ENCODE data around the gene ATP10A. TPM values are rescaled to one million over a fixed set of nuclear protein-coding genes. Genes with fewer than 3 reads are reported as not detected.

Gene ATP10A
- total RNA-seq, 8 experiments from 2014 or later: 0.09 to 4.6 (median 0.97) TPM

GRCh38 chr15:25728816-25729215, 134.3 kb downstream of the ATP10A start:
- H3K27ac ChIP-seq: no peak overlapping the region
- H3K4me3 ChIP-seq: no peak overlapping the region
- in situ Hi-C loops (cut with MboI; ENCODE audit: low pct_unique_long_range_greater_than_20kb in 2 of 9, low sequenced_read_pairs in 9 of 9, unreplicated experiment in 9 of 9): no loop called here
- 80 to 100% (median 86%) methylated on average over 1 to 8 of the region's 15 CpGs; no CpG with 5 or more reads in 5 of the 10 experiments for WGBS, 10 experiments
- no peak for ATAC-seq (replicated peaks in 6 of 8)
- H3K4me1 ChIP-seq (replicated peaks in 1 of 2): no peaks in the 10 kb centered on the region

GRCh38 chr15:25727867-25728600, 135.1 kb downstream of the ATP10A start:
- 81 to 100% (median 88%) methylated on average over 1 to 16 of the region's 18 CpGs; no CpG with 5 or more reads in 1 of the 10 experiments for WGBS, 10 experiments
- H3K4me1 ChIP-seq (replicated peaks in 1 of 2): no peaks in the 10 kb centered on the region
- H3K4me3 ChIP-seq: no peak overlapping the region
- ATAC-seq (replicated peaks in 6 of 8): no peak
- no peak overlapping the region for H3K27ac ChIP-seq
- in situ Hi-C loops (cut with MboI; ENCODE audit: low pct_unique_long_range_greater_than_20kb in 2 of 9, low sequenced_read_pairs in 9 of 9, unreplicated experiment in 9 of 9): no loop called here

- no peak for ATAC-seq (replicated peaks in 6 of 8)
- Histone ChIP-seq H3K4me1 (replicated peaks in 1 of 2) (no peaks in the 10 kb centered on the region), H3K27ac (no peak overlapping the region), H3K4me3 (no peak overlapping the region)
- WGBS, 10 experiments: 62 to 100% (median 93%) methylated on average over 1 to 9 of the region's 15 CpGs; no CpG with 5 or more reads in 1 of the 10 experiments
- in situ Hi-C loops (cut with MboI; ENCODE audit: low pct_unique_long_range_greater_than_20kb in 2 of 9, low sequenced_read_pairs in 9 of 9, unreplicated experiment in 9 of 9): no loop called here
Observed at GRCh38 chr15:25727116-25727515, 136.0 kb downstream of the ATP10A start.

GRCh38 chr15:25725758-25726157, 137.4 kb downstream of the ATP10A start:
- no peak overlapping the region for H3K27ac ChIP-seq
- 86 to 100% (median 91%) methylated on average over 1 to 12 of the region's 14 CpGs; no CpG with 5 or more reads in 2 of the 10 experiments for WGBS, 10 experiments
- no peaks in the 10 kb centered on the region for H3K4me1 ChIP-seq (replicated peaks in 1 of 2)
- no peak overlapping the region for H3K4me3 ChIP-seq
- ATAC-seq (replicated peaks in 6 of 8): no peak
- in situ Hi-C loops (cut with MboI; ENCODE audit: low pct_unique_long_range_greater_than_20kb in 2 of 9, low sequenced_read_pairs in 9 of 9, unreplicated experiment in 9 of 9): no loop called here

GRCh38 chr15:25724899-25725298, 138.2 kb downstream of the ATP10A start:
- no peak for ATAC-seq (replicated peaks in 6 of 8)
- H3K4me1 ChIP-seq (replicated peaks in 1 of 2): no peaks in the 10 kb centered on the region
- no peak overlapping the region for H3K4me3 ChIP-seq
- WGBS, 10 experiments: 82 to 100% (median 89%) methylated on average over 1 to 5 of the region's 7 CpGs; no CpG with 5 or more reads in 4 of the 10 experiments
- no peak overlapping the region for H3K27ac ChIP-seq
- in situ Hi-C loops (cut with MboI; ENCODE audit: low pct_unique_long_range_greater_than_20kb in 2 of 9, low sequenced_read_pairs in 9 of 9, unreplicated experiment in 9 of 9): loop anchor here in 2 of 9 experiments (25.0 kb wide), 2 partner anchors 212 to 537 kb away; no protein-coding TSS in a partner anchor

GRCh38 chr15:25721605-25721955, 141.5 kb downstream of the ATP10A start:
- Histone ChIP-seq H3K4me3 (no peak overlapping the region), H3K27ac (no peak overlapping the region), H3K4me1 (replicated peaks in 1 of 2) (peaks cover 7 to 12% of the 10 kb centered on the region in 2 donors)
- WGBS, 10 experiments: 64 to 100% (median 87%) methylated on average over 2 to 7 of the region's 8 CpGs; no CpG with 5 or more reads in 1 of the 10 experiments
- in situ Hi-C loops (cut with MboI; ENCODE audit: low pct_unique_long_range_greater_than_20kb in 2 of 9, low sequenced_read_pairs in 9 of 9, unreplicated experiment in 9 of 9): loop anchor here in 2 of 9 experiments (25.0 kb wide), 2 partner anchors 216 to 541 kb away; no protein-coding TSS in a partner anchor
- ATAC-seq (replicated peaks in 6 of 8): no peak

GRCh38 chr15:25719101-25719985, 143.8 kb downstream of the ATP10A start:
- no peak for ATAC-seq (replicated peaks in 6 of 8)
- Histone ChIP-seq H3K4me3 (no peak overlapping the region), H3K27ac (no peak overlapping the region), H3K4me1 (replicated peaks in 1 of 2) (peaks cover 7 to 15% of the 10 kb centered on the region in 2 donors)
- 60 to 100% (median 90%) methylated on average over 1 to 8 of the region's 18 CpGs; no CpG with 5 or more reads in 3 of the 10 experiments for WGBS, 10 experiments
- in situ Hi-C loops (cut with MboI; ENCODE audit: low pct_unique_long_range_greater_than_20kb in 2 of 9, low sequenced_read_pairs in 9 of 9, unreplicated experiment in 9 of 9): loop anchor here in 2 of 9 experiments (25.0 kb wide), 2 partner anchors 218 to 543 kb away; no protein-coding TSS in a partner anchor

- H3K27ac ChIP-seq: no peak overlapping the region
- H3K4me1 ChIP-seq (replicated peaks in 1 of 2): peaks cover 7 to 15% of the 10 kb centered on the region in 2 donors
- ATAC-seq (replicated peaks in 6 of 8): no peak
- H3K4me3 ChIP-seq: no peak overlapping the region
- WGBS, 10 experiments: 80 to 100% (median 97%) methylated on average over 1 to 5 of the region's 8 CpGs; no CpG with 5 or more reads in 7 of the 10 experiments
- in situ Hi-C loops (cut with MboI; ENCODE audit: low pct_unique_long_range_greater_than_20kb in 2 of 9, low sequenced_read_pairs in 9 of 9, unreplicated experiment in 9 of 9): loop anchor here in 2 of 9 experiments (25.0 kb wide), 2 partner anchors 219 to 544 kb away; no protein-coding TSS in a partner anchor
Observed at GRCh38 chr15:25718597-25718996, 144.5 kb downstream of the ATP10A start.

- Histone ChIP-seq H3K4me1 (replicated peaks in 1 of 2) (peaks cover 7 to 15% of the 10 kb centered on the region in 2 donors), H3K4me3 (no peak overlapping the region), H3K27ac (peak overlapping the region in 1 of 2 donors; percentile 45)
- 76 to 100% (median 90%) methylated on average over 1 to 5 of the region's 20 CpGs; no CpG with 5 or more reads in 6 of the 10 experiments for WGBS, 10 experiments
- in situ Hi-C loops (cut with MboI; ENCODE audit: low pct_unique_long_range_greater_than_20kb in 2 of 9, low sequenced_read_pairs in 9 of 9, unreplicated experiment in 9 of 9): loop anchor here in 2 of 9 experiments (25.0 kb wide), 2 partner anchors 219 to 544 kb away; no protein-coding TSS in a partner anchor
- ATAC-seq (replicated peaks in 6 of 8): no peak
Observed at GRCh38 chr15:25718169-25718536, 145.0 kb downstream of the ATP10A start.

- peak; percentile 14 to 82 (median 60) for ATAC-seq (replicated peaks in 6 of 8)
- peak overlapping the region in 1 of 2 donors; percentile 45 for H3K27ac ChIP-seq
- H3K4me1 ChIP-seq (replicated peaks in 1 of 2): peaks cover 7 to 15% of the 10 kb centered on the region in 2 donors
- H3K4me3 ChIP-seq: no peak overlapping the region
- WGBS, 10 experiments: 11 to 71% (median 33%) methylated on average over 1 to 8 of the region's 14 CpGs; no CpG with 5 or more reads in 3 of the 10 experiments
- in situ Hi-C loops (cut with MboI; ENCODE audit: low pct_unique_long_range_greater_than_20kb in 2 of 9, low sequenced_read_pairs in 9 of 9, unreplicated experiment in 9 of 9): loop anchor here in 2 of 9 experiments (25.0 kb wide), 2 partner anchors 220 to 545 kb away; no protein-coding TSS in a partner anchor
Observed at GRCh38 chr15:25717457-25718168, 145.5 kb downstream of the ATP10A start.

GRCh38 chr15:25717127-25717456, 146.0 kb downstream of the ATP10A start:
- no peak overlapping the region for H3K27ac ChIP-seq
- 0 to 100% (median 86%) methylated on average over 1 to 3 of the region's 3 CpGs for WGBS, 10 experiments
- in situ Hi-C loops (cut with MboI; ENCODE audit: low pct_unique_long_range_greater_than_20kb in 2 of 9, low sequenced_read_pairs in 9 of 9, unreplicated experiment in 9 of 9): loop anchor here in 2 of 9 experiments (25.0 kb wide), 2 partner anchors 220 to 545 kb away; no protein-coding TSS in a partner anchor
- peaks cover 7 to 15% of the 10 kb centered on the region in 2 donors for H3K4me1 ChIP-seq (replicated peaks in 1 of 2)
- peak in 2 of 8 experiments; percentile 16 to 82 for ATAC-seq (replicated peaks in 6 of 8)
- H3K4me3 ChIP-seq: no peak overlapping the region
